GM20000 (cell line): ENCODE results near the gene PTPRN2.
"Not testable (repeated sequence)": the region's sequence is repeated elsewhere in the genome, so short reads cannot be mapped to it uniquely, and the experiment has no call there.

Experiments
- DNase-seq: peaks from one replicate; pipeline ENCODE4 v3.0.0; 2012; ENCODE audit warnings: low spot score
- CTCF ChIP-seq: IDR thresholded peaks from 2 replicates; pipeline ENCODE4 v1.5.1; 2012; ENCODE audit warnings: mild to moderate bottlenecking, control low read depth; ENCODE audit errors: extremely low read depth, missing control alignments

The PTPRN2 gene

GRCh38 chr7:158382363-158383254 lies 205.0 kb downstream of the PTPRN2 start:
- no peak for DNase-seq
- no peak for TF ChIP-seq CTCF

GRCh38 chr7:158381956-158382355 lies 205.7 kb downstream of the PTPRN2 start:
- no peak for TF ChIP-seq CTCF
- no peak for DNase-seq

- DNase-seq, result no peak
- TF ChIP-seq CTCF, result no peak
These were observed 208.6 kb downstream of the PTPRN2 start for GRCh38 chr7:158378978-158379377.

- no peak for TF ChIP-seq CTCF
- DNase-seq, result no peak
These were observed 209.6 kb downstream of the PTPRN2 start for GRCh38 chr7:158377800-158378623.

GRCh38 chr7:158376839-158377186 lies 210.8 kb downstream of the PTPRN2 start:
- not testable (repeated sequence) for DNase-seq

- DNase-seq, result not testable (repeated sequence)
These were observed 211.3 kb downstream of the PTPRN2 start for GRCh38 chr7:158376146-158376838.

GRCh38 chr7:158375034-158375433 lies 212.6 kb downstream of the PTPRN2 start:
- TF ChIP-seq CTCF, result no peak
- no peak for DNase-seq

- no peak for TF ChIP-seq CTCF
- no peak for DNase-seq
These were observed 213.0 kb downstream of the PTPRN2 start for GRCh38 chr7:158374586-158374985.
